D721Med (cell line): ENCODE measurements around the gene PSME2.
"Not testable (repeated sequence)": the region's sequence is repeated elsewhere in the genome, so short reads cannot be mapped to it uniquely, and the experiment has no call there.

Source experiments
- DNase-seq: peaks from one replicate; pipeline ENCODE4 v3.0.0; 2011; ENCODE audit warnings: low spot score; ENCODE audit not compliant: insufficient read length
- FAIRE-seq: peaks from 2 replicates; lab custom pipeline; 2011; peaks lifted over from hg19 to GRCh38; lab: Jason Lieb, UNC
- TF ChIP-seq, protein P1 (sequence below): IDR thresholded peaks from 2 replicates; pipeline ENCODE4 v1.5.1; 2012; ENCODE audit warnings: mild to moderate bottlenecking, control low read depth; ENCODE audit not compliant: insufficient read depth; ENCODE audit errors: missing control alignments

PSME2 gene

DNA sequence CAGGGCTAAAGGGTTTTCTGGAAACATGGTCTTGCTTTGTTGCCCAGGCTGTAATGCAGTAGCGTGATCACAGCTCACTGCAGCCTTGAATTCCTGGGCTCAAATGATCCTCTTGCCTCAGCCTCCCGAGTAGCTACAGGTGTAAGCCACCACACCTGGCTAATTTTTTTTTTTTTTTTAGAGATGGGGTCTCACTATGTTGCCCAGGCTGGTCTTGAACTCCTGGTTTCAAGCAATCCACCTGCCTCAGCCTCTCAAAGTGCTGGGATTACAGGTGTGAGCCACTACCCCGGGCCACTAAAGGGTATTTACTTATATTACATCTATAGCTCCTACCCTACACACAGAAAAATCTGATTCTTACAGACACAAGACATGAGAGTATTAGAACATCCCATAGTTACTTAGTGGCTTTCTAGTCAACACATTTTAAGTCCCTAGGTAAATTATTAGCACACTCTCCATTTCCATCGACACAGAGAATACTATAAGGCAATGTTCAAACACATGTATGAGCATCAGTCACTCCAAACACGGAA, 38.0 kb downstream of the PSME2 start:
- FAIRE-seq (peak; percentile 21), DNase-seq (no peak)
- TF ChIP-seq, protein P1, sequence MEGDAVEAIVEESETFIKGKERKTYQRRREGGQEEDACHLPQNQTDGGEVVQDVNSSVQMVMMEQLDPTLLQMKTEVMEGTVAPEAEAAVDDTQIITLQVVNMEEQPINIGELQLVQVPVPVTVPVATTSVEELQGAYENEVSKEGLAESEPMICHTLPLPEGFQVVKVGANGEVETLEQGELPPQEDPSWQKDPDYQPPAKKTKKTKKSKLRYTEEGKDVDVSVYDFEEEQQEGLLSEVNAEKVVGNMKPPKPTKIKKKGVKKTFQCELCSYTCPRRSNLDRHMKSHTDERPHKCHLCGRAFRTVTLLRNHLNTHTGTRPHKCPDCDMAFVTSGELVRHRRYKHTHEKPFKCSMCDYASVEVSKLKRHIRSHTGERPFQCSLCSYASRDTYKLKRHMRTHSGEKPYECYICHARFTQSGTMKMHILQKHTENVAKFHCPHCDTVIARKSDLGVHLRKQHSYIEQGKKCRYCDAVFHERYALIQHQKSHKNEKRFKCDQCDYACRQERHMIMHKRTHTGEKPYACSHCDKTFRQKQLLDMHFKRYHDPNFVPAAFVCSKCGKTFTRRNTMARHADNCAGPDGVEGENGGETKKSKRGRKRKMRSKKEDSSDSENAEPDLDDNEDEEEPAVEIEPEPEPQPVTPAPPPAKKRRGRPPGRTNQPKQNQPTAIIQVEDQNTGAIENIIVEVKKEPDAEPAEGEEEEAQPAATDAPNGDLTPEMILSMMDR: no peak

DNA sequence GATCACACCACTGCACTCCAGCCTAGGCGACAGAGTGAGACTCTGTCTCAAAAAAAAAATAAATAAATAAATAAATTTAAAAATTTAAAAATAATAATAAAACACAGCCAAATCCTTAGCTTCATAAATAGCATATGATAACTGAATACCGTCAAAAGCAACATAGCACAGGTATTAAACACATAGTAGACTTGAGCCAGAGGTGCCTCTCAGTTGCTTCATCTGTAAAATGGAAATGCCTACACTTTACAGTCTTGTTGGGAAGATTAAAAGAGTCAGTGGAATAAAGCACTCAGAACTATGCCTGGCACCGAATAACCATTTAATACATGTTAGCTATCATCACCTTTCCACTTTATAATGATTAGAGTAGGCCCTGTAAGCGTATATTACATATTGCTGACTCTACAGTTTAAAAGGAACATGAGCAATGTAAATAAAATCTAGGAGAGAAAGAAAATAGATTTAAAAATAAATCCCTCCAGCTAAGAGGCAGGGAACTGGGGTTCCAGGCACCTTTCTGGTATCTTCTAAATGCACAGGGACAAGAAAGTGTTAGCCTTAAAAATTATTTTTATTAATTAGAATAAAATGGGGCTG, 39.6 kb downstream of the PSME2 start:
- TF ChIP-seq, protein P1: no peak
- FAIRE-seq (no peak), DNase-seq (no peak)

DNA sequence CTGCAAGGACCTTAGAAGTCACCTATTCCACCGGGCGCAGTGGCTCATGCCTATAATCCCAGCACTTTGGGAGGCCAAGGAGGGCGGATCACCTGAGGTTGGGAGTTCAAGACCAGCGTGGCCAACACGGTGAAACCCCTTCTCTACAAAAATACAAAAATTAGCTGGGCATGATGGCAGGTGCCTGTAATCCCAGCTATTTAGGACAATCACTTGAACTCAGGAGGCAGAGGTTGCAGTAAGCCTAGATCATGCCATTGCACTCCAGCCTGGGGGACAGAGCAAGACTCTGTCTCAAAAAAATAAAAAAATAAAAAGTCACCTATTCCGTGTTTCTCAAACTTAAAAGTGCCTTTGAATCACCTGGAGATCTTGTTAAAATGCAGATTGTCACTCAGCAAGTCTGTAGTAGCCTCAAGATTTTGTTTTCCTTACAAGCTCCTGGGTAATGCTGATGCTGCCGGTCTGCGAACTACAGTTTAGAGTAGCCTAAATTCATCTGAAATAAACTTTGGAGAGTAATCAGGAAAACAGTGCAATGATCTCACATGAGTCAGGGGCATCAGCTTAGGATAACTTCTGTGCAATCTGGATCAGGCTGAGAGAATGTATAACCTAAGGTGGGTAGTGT, 40.7 kb downstream of the PSME2 start:
- FAIRE-seq, DNase-seq: not testable (repeated sequence)

DNA sequence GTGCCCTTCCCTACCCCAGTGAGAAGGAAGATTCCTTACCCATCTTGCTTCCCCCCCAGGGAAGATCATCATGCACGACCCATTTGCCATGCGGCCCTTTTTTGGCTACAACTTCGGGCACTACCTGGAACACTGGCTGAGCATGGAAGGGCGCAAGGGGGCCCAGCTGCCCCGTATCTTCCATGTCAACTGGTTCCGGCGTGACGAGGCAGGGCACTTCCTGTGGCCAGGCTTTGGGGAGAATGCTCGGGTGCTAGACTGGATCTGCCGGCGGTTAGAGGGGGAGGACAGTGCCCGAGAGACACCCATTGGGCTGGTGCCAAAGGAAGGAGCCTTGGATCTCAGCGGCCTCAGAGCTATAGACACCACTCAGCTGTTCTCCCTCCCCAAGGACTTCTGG, 43.0 kb downstream of the PSME2 start:
- TF ChIP-seq, protein P1: no peak
- DNase-seq: no peak
- FAIRE-seq: no peak

DNA sequence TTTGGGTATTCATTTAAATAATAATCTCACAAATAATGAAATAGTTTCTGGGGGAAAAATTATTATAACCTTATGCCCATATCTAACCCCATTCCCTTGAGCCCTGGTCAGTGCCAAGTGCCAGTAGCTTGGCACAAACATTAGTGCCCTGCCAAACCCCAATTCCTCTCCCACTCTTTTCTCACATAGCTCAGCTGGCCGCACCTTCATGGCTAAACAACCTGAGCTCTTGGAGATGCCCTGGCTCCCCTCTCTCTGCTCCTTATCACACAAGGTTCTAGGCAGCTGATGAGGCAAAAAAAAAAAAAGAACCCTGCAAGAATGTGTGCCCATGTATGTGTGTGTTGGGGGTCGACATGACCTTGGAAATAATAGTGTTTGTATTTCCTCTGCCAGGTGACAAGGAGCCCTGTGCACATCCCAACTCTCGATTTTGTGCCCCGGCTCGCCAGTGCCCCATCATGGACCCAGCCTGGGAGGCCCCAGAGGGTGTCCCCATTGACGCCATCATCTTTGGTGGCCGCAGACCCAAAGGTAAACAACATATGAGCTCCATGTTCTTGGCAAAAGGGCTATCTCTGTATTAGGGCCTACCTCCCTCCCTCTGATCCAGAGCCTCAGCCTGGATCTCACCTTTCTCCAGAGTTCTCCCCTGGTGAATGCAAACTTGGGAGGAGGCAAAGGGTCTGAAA, 43.9 kb downstream of the PSME2 start:
- DNase-seq (no peak), FAIRE-seq (no peak)
- TF ChIP-seq, protein P1: no peak

DNA sequence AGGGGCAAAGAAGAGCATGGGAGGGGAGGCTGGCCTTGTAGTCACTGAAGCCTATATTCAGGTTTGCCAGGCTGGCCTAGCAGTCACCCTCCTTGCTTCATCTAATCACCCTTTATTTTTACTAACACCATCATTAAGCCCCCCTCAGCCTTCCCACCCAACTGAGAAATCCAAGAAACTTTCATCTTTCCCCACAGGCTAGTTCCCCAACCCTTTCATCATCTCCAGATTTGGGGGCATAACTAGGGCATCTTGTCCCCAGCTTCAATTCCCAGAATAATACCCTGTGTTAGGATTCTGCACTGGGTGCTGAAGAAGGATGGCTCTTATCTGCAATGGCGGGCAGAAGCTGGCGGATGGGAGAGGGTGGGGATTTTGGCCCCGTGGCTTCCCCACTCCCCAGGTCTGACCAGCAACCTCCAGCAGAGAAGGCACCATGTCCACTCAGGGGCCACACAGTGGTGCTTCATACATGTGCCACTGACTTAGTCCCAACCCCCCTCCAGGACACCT, 45.4 kb downstream of the PSME2 start:
- DNase-seq: no peak
- no peak for FAIRE-seq
- TF ChIP-seq, protein P1: no peak

DNA sequence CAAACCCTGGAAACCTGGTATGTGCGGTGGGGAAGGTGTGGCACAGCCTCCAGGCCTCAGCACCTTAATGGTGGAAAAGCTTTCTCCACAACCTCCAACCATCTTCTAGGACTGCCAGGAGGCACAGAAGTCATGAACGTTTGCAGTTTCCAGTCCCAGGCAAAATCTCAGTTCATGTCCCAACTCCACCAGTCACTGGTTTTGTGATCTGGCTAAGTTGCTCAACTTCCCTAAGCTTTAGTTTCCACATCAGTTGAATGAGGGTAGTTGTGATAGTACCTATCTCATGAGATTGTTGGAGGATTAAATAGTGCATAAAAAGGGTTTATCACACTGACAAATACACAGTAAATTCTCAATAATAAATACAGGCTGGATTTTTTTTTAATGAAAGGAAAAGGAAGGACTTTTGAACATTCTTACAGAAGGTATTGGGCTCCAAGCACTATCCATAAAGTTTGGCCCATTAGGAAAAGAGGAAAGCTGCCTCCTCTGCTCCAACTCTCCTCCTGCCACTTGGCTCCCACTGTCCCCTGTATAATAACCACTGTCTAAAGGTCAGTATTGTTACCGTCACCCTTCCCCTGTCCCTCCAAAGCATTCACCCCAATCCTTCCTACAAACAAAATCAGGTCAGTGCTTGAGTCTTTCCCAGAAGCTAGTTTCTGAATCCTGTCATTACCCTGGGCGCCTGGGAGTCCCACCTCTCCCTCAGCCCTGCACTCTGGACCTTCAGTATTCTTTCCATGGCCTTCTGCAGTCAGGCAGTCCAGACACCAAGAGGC, 46.0 kb downstream of the PSME2 start:
- DNase-seq: no peak
- no peak for FAIRE-seq

More for the DNA sequence above, 46.0 kb downstream of the PSME2 start:
- TF ChIP-seq, protein P1: no peak
